Endothelial cell of umbilical vein (primary cell): ENCODE results near the gene ARHGAP21. TPM values are rescaled to one million over a fixed set of nuclear protein-coding genes. Genes with fewer than 3 reads are reported as not detected.

Experiments used
- BruUV-seq: library from RNA; stranded (reverse); fragments of 400-500 nt; replicated peaks from 2 replicates; lab custom pipeline; 2021; lab: Mats Ljungman, UMichigan
- CTCF ChIA-PET: fragments of 300-600, 350-600 bp; sonication (Branson Sonifier 250); formaldehyde crosslinking; loops from one replicate; lab custom pipeline; 2021; ENCODE audit warnings: antibody characterized with exemption, inconsistent platforms; lab: Charles Lee
- POLR2A ChIA-PET: fragments of 300-600, 350-600 bp; sonication (Branson Sonifier 250); formaldehyde crosslinking; loops from one replicate; lab custom pipeline; 2021; ENCODE audit warnings: antibody characterized with exemption, inconsistent platforms; lab: Charles Lee
- DNase-seq: peaks from one replicate; pipeline ENCODE4 v3.0.0-alpha.2; 2011; ENCODE audit warnings: low read depth, low spot score
- FAIRE-seq: peaks from 2 replicates; lab custom pipeline; 2011; peaks lifted over from hg19 to GRCh38; lab: Jason Lieb, UNC
- H2AFZ ChIP-seq: 2 replicates; pipeline ENCODE4 v1.6.0; 2012; ENCODE audit warnings: low read depth, low read length, control low read depth, inconsistent platforms
- H3K27ac ChIP-seq: 2 replicates; pipeline ENCODE4 v1.5.1; 2011; ENCODE audit warnings: low read depth, mild to moderate bottlenecking, control low read depth, low read length, moderate library complexity; ENCODE audit not compliant: insufficient read depth
- H3K27me3 ChIP-seq, 2 experiments: 2 replicates each; pipeline versions ENCODE4 v1.6.0 to v1.6.1; 2011; ENCODE audit warnings: low read length in 2 of 2, mixed read lengths in 1 of 2; ENCODE audit not compliant: control insufficient read depth in 2 of 2, insufficient read depth in 2 of 2
- H3K36me3 ChIP-seq, 2 experiments: 2 replicates in 1 of 2; 3 replicates in 1 of 2; pipeline ENCODE4 v1.5.1; 2011; ENCODE audit warnings: low read length in 2 of 2, mild to moderate bottlenecking in 1 of 2, moderate library complexity in 1 of 2; ENCODE audit not compliant: control insufficient read depth in 2 of 2, insufficient read depth in 2 of 2; ENCODE audit errors: extremely low read depth in 1 of 2
- H3K4me1 ChIP-seq: 3 replicates; pipeline ENCODE4 v1.5.1; 2011; ENCODE audit warnings: mild to moderate bottlenecking, low read length; ENCODE audit not compliant: control insufficient read depth, insufficient read depth; ENCODE audit errors: extremely low read depth
- H3K4me2 ChIP-seq: 2 replicates; pipeline ENCODE4 v1.6.1; 2011; ENCODE audit warnings: low read length, control low read depth, mixed read lengths; ENCODE audit not compliant: insufficient read depth
- H3K4me3 ChIP-seq, 3 experiments: fragments of 200-600 bp in 1 of 3; sonication (generic), shearing (Covaris generic) in 1 of 3; replicated peaks in 1 of 3; 2 replicates each; pipeline ENCODE4 v1.5.1; 2011 to 2016; ENCODE audit warnings: control low read depth in 3 of 3, low read length in 3 of 3, mild to moderate bottlenecking in 2 of 3, inconsistent platforms in 1 of 3, low read depth in 1 of 3, moderate library complexity in 1 of 3; ENCODE audit not compliant: insufficient read depth in 1 of 3
- H3K79me2 ChIP-seq: 2 replicates; pipeline ENCODE4 v1.6.0; 2012; ENCODE audit warnings: low read length, inconsistent platforms; ENCODE audit not compliant: control insufficient read depth, insufficient read depth
- H3K9ac ChIP-seq: replicated peaks from 2 replicates; pipeline ENCODE3; 2011; ENCODE audit warnings: low read length, control low read depth; ENCODE audit not compliant: insufficient read depth; ENCODE audit errors: extremely low read depth
- H3K9me1 ChIP-seq: replicated peaks from 3 replicates; pipeline ENCODE4 v1.6.0; 2011; ENCODE audit warnings: mild to moderate bottlenecking, low read length; ENCODE audit not compliant: control insufficient read depth, insufficient read depth; ENCODE audit errors: extremely low read depth
- H3K9me3 ChIP-seq: replicated peaks from 2 replicates; pipeline ENCODE4 v1.5.1; 2012; ENCODE audit warnings: low read length, inconsistent platforms; ENCODE audit not compliant: control insufficient read depth, insufficient read depth
- H4K20me1 ChIP-seq: replicated peaks from 2 replicates; pipeline ENCODE3; 2011; ENCODE audit warnings: mild to moderate bottlenecking, low read length; ENCODE audit not compliant: control insufficient read depth, insufficient read depth; ENCODE audit errors: extremely low read depth
- EZH2 ChIP-seq: IDR thresholded peaks from 2 replicates; pipeline ENCODE4 v1.6.1; 2012; ENCODE audit warnings: borderline replicate concordance, low read depth, mild to moderate bottlenecking, moderate library complexity, low read length, inconsistent platforms; ENCODE audit not compliant: severe bottlenecking
- FOS ChIP-seq: IDR thresholded peaks from 2 replicates; pipeline ENCODE4 v1.6.1; 2011; ENCODE audit warnings: mild to moderate bottlenecking, low read length, moderate library complexity, borderline replicate concordance; ENCODE audit not compliant: insufficient read depth
- GATA2 ChIP-seq: IDR thresholded peaks from 2 replicates; pipeline ENCODE4 v1.7.0; 2011; ENCODE audit warnings: low read depth, mild to moderate bottlenecking, moderate library complexity, mixed read lengths, low read length; ENCODE audit not compliant: insufficient read length, insufficient read depth
- JUN ChIP-seq: IDR thresholded peaks from 2 replicates; pipeline ENCODE4 v1.6.1; 2011; ENCODE audit warnings: borderline replicate concordance, low read depth; ENCODE audit not compliant: insufficient read length, insufficient read depth
- MAX ChIP-seq: IDR thresholded peaks from 2 replicates; pipeline ENCODE4 v1.6.1; 2011; ENCODE audit not compliant: insufficient read depth, insufficient read length
- MYC ChIP-seq: IDR thresholded peaks from one replicate; pipeline ENCODE4 v1.6.1; 2011; ENCODE audit warnings: mild to moderate bottlenecking, low read depth, low read length
- POLR2A ChIP-seq: IDR thresholded peaks from 2 replicates; pipeline ENCODE4 v1.6.1; 2012; ENCODE audit warnings: low read depth, mild to moderate bottlenecking, control low read depth, low read length
- POLR2AphosphoS5 ChIP-seq: IDR thresholded peaks from 2 replicates; pipeline ENCODE4 v1.6.1; 2012; ENCODE audit warnings: low read depth, mild to moderate bottlenecking, control low read depth, low read length, moderate library complexity; ENCODE audit not compliant: insufficient read depth
- dilution Hi-C: fragments of 300-500 bp; cut with MboI; formaldehyde crosslinking; loops from one replicate; pipeline ENCODE4 v1.15.0; 2019; ENCODE audit warnings: low sequenced_read_pairs; ENCODE audit not compliant: extremely low pct_ligation_motif_present
- intact Hi-C: fragments of 100-400 bp; cut with micrococcal nuclease; formaldehyde crosslinking; loops from one replicate; pipeline ENCODE4 v1.10.0; 2022
- polyA plus RNA-seq, 4 experiments: library from polyadenylated mRNA; depleted of rRNA in 3 of 4; stranded (reverse) in 3 of 4; unstranded in 1 of 4; fragments of >200 nt; gene quantifications; 2 replicates each; pipeline versions ENCODE4 v1.2.1 to v1.2.3, GENCODE V29; 2011 to 2012; ENCODE audit warnings: missing spikeins in 1 of 4
- total RNA-seq: library from RNA; stranded (reverse); gene quantifications from 2 replicates; pipeline ENCODE4 v1.2.3, GENCODE V29; 2021
- TF ChIP-seq, protein P1 (sequence below), 2 donors: IDR thresholded peaks; 1 replicate in 1 of 2; 2 replicates in 1 of 2; pipeline ENCODE4 v1.5.1; 2011; ENCODE audit warnings: low read length in 2 of 2, mild to moderate bottlenecking in 2 of 2, moderate library complexity in 2 of 2, control low read depth in 1 of 2, inconsistent platforms in 1 of 2, low read depth in 1 of 2; ENCODE audit not compliant: insufficient read depth in 1 of 2; ENCODE audit errors: extremely low read depth in 1 of 2

The ARHGAP21 gene
- total and polyA plus RNA-seq, 2 donors (not counting 3 experiments of a cell fraction or from before 2014, with no cell fraction given), result 29.5 to 97.8 TPM

DNA sequence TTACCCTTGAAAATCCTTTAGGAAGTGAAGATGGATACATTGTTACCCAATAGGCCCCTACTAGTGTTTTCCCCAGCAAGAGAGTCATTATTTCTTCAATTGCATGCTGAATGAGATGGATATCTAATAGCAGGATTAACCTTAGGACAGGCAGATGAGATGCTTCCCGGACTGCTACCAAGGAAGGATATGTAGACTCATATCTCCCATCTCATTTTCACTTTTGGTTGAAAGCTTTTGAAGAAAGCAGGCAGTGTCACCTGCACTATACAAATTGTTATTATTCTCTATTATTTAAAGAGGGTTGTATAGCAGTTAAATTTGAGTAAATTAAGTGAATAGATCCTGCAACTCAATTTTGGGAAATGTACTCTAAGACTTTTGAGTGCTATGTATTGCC lies 17.0 kb upstream of the ARHGAP21 start:
- ChIA-PET POLR2A (no interaction called here), CTCF (no interaction called here)
- no TSS peak for BruUV-seq
- no peak overlapping the region for H2AFZ ChIP-seq
- H3K4me2 ChIP-seq, result no peak overlapping the region
- no peak overlapping the region for H3K27ac ChIP-seq
- no peaks in the 10 kb centered on the region for H3K9me1 ChIP-seq
- FAIRE-seq, result no peak
- TF ChIP-seq GATA2, result no peak
- TF ChIP-seq POLR2AphosphoS5, result no peak
- TF ChIP-seq, protein P1, sequence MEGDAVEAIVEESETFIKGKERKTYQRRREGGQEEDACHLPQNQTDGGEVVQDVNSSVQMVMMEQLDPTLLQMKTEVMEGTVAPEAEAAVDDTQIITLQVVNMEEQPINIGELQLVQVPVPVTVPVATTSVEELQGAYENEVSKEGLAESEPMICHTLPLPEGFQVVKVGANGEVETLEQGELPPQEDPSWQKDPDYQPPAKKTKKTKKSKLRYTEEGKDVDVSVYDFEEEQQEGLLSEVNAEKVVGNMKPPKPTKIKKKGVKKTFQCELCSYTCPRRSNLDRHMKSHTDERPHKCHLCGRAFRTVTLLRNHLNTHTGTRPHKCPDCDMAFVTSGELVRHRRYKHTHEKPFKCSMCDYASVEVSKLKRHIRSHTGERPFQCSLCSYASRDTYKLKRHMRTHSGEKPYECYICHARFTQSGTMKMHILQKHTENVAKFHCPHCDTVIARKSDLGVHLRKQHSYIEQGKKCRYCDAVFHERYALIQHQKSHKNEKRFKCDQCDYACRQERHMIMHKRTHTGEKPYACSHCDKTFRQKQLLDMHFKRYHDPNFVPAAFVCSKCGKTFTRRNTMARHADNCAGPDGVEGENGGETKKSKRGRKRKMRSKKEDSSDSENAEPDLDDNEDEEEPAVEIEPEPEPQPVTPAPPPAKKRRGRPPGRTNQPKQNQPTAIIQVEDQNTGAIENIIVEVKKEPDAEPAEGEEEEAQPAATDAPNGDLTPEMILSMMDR (IDR thresholded peaks at IDR 0.05; ENCODE audit: extremely low read depth in 1 of 2, insufficient read depth in 1 of 2, low read depth in 1 of 2, low read length in 2 of 2), result no peak
- no peak for TF ChIP-seq EZH2
- TF ChIP-seq JUN, result no peak
- TF ChIP-seq MYC, result no peak
- no peak for TF ChIP-seq MAX
- no peak for TF ChIP-seq FOS
- no peak for TF ChIP-seq POLR2A
- H3K79me2 ChIP-seq, result no peaks in the 10 kb centered on the region
- no peak for DNase-seq
- intact Hi-C loops (no loop called here), dilution Hi-C loops (no loop called here)
- no peaks in the 10 kb centered on the region for H3K36me3 ChIP-seq
- no peaks in the 10 kb centered on the region for H3K4me1 ChIP-seq
- no peaks in the 10 kb centered on the region for H3K9me3 ChIP-seq
- H4K20me1 ChIP-seq, result no peaks in the 10 kb centered on the region
- no peak overlapping the region for H3K9ac ChIP-seq
- H3K4me3 ChIP-seq, result no peak overlapping the region
- H3K27me3 ChIP-seq, result no peaks in the 10 kb centered on the region
